ENCODE measurements around the gene SPIN1.

SPIN1 gene

DNA sequence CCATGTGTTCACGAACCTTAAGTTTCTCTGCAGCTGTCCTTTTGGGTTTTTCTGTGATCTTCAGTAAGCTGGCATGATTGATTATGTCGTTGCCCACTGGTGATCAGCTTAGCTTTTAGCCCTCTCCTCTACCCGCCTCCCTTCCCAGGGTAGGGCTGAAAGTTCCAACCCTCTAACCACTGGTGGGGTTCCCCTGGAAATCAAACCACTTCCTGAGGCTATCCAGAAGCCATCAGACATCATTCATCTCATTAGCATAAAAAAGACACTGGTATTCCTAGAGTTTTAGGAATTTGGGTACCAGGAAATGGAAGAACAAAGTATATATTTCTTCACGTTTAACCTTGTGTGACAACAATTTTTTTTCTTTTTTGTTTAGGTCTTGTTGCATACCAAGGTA, 29.8 kb downstream of the SPIN1 start:
- no peak overlapping the region for H3K4me3 ChIP-seq
- no peak overlapping the region for H3K27ac ChIP-seq
- intact Hi-C loops (cut with DNase I; ENCODE audit: low total_unique reads) = no loop called here
- DNase-seq = no peak
- H3K4me1 ChIP-seq = no peaks in the 10 kb centered on the region
- H3K36me3 ChIP-seq = peaks cover 22 to 50% (median 35%) of the 10 kb centered on the region in 3 donors
- H3K27me3 ChIP-seq = no peaks in the 10 kb centered on the region
- peaks cover 0 to 20% (median 5%) of the 10 kb centered on the region in 3 donors for H3K9me3 ChIP-seq
- TF ChIP-seq, protein P1, sequence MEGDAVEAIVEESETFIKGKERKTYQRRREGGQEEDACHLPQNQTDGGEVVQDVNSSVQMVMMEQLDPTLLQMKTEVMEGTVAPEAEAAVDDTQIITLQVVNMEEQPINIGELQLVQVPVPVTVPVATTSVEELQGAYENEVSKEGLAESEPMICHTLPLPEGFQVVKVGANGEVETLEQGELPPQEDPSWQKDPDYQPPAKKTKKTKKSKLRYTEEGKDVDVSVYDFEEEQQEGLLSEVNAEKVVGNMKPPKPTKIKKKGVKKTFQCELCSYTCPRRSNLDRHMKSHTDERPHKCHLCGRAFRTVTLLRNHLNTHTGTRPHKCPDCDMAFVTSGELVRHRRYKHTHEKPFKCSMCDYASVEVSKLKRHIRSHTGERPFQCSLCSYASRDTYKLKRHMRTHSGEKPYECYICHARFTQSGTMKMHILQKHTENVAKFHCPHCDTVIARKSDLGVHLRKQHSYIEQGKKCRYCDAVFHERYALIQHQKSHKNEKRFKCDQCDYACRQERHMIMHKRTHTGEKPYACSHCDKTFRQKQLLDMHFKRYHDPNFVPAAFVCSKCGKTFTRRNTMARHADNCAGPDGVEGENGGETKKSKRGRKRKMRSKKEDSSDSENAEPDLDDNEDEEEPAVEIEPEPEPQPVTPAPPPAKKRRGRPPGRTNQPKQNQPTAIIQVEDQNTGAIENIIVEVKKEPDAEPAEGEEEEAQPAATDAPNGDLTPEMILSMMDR (IDR thresholded peaks at IDR 0.05) = no peak

- intact Hi-C loops (cut with DNase I; ENCODE audit: low total_unique reads) = no loop called here
- no peaks in the 10 kb centered on the region for H3K4me1 ChIP-seq
- no peak overlapping the region for H3K4me3 ChIP-seq
- peaks cover 0 to 20% (median 5%) of the 10 kb centered on the region in 3 donors for H3K9me3 ChIP-seq
- no peaks in the 10 kb centered on the region for H3K27me3 ChIP-seq
- H3K27ac ChIP-seq = no peak overlapping the region
- TF ChIP-seq, protein P1 (IDR thresholded peaks at IDR 0.05) = no peak
- peaks cover 19 to 43% (median 35%) of the 10 kb centered on the region in 3 donors for H3K36me3 ChIP-seq
- no peak for DNase-seq
These were observed 30.7 kb downstream of the SPIN1 start for GRCh38 chr9:88418715-88419540.

DNA sequence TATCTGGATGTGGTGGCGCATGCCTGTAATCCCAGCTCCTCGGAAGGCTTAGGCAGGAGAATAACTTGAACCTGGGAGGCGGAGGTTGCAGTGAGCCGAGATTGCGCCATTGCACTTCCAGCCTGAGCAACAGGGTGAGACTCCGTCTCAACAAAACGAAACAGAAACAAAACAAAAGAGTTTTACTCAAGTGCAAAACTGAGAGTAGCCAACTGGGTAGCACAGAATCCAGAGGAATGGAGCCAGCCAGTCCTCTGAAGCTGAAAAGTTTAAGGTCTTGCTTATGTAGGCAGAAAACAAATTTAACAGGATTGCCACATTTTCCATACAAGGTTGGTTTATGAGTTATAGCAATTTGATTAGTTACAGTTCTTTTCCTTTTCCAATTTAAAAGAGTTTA, 32.0 kb downstream of the SPIN1 start:
- no peak for DNase-seq
- H3K27ac ChIP-seq = no peak overlapping the region

DNA sequence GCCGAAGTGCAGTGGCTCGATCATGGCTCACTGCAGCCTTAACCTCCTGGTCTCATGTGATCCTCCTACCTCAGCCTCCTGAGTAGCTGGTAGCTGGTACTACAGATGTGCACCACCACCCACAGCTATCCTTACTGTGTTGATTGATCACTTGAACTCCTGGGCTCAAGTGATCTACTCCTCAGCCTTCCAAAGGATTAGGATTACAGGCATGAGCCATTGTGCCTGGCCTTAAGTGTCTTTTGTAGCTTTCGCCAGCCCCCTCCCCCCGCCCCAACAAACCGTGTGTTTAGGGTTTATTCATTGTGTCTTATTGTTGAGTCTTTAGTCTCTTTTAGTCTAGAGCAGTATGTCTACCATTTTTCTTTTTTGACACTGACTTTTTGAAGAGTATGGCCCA, 33.1 kb downstream of the SPIN1 start:
- intact Hi-C loops (cut with DNase I; ENCODE audit: low total_unique reads) = no loop called here
- Histone ChIP-seq H3K36me3 (peaks cover 15 to 42% (median 30%) of the 10 kb centered on the region in 3 donors), H3K27me3 (no peaks in the 10 kb centered on the region), H3K4me1 (peaks cover 0 to 9% (median 6%) of the 10 kb centered on the region in 4 donors), H3K4me3 (no peak overlapping the region), H3K27ac (no peak overlapping the region), H3K9me3 (peaks cover 0 to 13% (median 5%) of the 10 kb centered on the region in 3 donors)
- TF ChIP-seq, protein P1 (IDR thresholded peaks at IDR 0.05) = no peak
- DNase-seq = no peak

More for the DNA sequence above, 32.0 kb downstream of the SPIN1 start:
- TF ChIP-seq, protein P1 (IDR thresholded peaks at IDR 0.05) = no peak
- peaks cover 0 to 13% (median 5%) of the 10 kb centered on the region in 3 donors for H3K9me3 ChIP-seq
- H3K4me3 ChIP-seq = no peak overlapping the region
- intact Hi-C loops (cut with DNase I; ENCODE audit: low total_unique reads) = no loop called here
- peaks cover 0 to under 1% (median 0%) of the 10 kb centered on the region in 4 donors for H3K4me1 ChIP-seq
- H3K36me3 ChIP-seq = peaks cover 15 to 43% (median 35%) of the 10 kb centered on the region in 3 donors
- no peaks in the 10 kb centered on the region for H3K27me3 ChIP-seq

DNA sequence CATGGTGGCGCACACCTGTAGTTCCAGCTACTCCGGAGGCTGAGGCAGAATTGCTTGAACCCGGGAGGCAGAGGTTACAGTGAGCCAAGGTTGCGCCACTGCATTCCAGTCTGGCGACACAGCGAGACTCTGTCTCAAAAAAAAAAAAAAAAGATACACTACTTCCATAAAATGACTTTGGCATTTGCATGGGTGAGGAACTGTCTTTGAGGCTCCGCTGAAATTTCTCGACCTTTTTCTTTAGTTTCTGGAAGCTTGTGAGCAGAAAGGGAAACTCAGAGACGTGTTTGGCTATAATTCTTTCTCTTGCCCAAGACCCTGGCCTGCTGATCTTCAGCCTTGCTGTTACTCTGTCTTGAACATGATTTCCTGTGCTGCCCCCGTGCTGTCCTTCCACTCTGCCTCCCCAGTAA, 37.3 kb downstream of the SPIN1 start:
- Histone ChIP-seq H3K4me1 (peaks cover 0 to 17% (median 8%) of the 10 kb centered on the region in 4 donors), H3K36me3 (peaks cover 0 to 19% (median 16%) of the 10 kb centered on the region in 3 donors), H3K4me3 (no peak overlapping the region), H3K9me3 (no peaks in the 10 kb centered on the region), H3K27ac (no peak overlapping the region), H3K27me3 (no peaks in the 10 kb centered on the region)
- intact Hi-C loops (cut with DNase I; ENCODE audit: low total_unique reads) = no loop called here
- TF ChIP-seq, protein P1 (IDR thresholded peaks at IDR 0.05) = no peak
- DNase-seq = no peak
